ENCODE results near the gene NFATC3. TPM values are rescaled to one million over a fixed set of nuclear protein-coding genes. Genes with fewer than 3 reads are reported as not detected.

The NFATC3 gene
- total RNA-seq, 1 experiment from 2014 or later = 33.0 TPM

DNA sequence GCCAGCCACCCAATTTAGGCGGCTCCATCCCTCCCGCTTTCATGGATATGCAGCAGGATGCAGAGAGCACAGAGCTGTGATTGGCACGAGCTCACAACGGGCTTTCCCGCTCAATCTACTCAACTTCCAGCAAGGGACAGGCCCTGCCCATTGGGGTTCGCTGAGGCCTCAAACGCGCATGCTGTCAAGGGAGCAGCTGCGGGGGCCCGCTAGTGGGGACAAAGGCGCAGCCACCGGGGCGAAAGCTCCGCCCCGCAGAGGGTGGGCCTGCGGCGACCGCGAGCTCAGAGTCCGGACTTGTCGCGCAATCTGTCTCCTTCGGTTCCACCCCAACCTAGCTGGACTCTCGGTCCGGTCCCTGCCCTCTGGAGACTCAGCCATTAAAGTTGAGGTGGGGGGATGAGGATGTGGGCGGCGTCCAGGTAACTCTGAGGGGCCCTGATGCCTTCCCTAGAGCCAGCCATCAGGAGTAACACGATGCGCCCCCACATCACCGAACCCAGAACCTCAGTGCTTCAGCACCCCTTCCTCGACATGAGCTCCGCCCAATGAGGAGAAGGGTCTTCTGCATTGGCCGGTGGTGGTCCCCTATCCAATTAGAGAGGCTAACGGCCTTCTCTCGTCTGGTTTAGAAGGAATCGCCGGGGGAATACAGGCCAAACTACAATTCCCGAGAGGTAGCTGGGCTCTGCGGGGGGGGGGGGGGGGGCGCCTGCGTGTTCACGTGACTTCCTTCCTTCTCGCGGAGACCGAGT lies 489 bp upstream of the NFATC3 start:
- peaks cover 0 to 3% of the 10 kb centered on the region in 2 experiments; a peak in 1 of 5 replicates for H3K9me3 Mint-ChIP-seq
- no CpG with 5 or more reads among the region's 45 CpGs for WGBS (ENCODE audit: extremely low coverage, insufficient read length, low lambda C conversion rate)
- Histone ChIP-seq H3K4me2 (ENCODE audit: insufficient read depth, insufficient read length, low read length) (peak overlapping the region; percentile 48), H4K5ac (ENCODE audit: insufficient read length, low read depth, low read length) (no peak overlapping the region), H4K91ac (ENCODE audit: insufficient read length, low read depth, low read length) (no peak overlapping the region), H3K56ac (ENCODE audit: insufficient read length, low read depth, low read length) (no peak overlapping the region), H4K20me1 (ENCODE audit: control insufficient read depth, insufficient read depth, insufficient read length) (no peaks in the 10 kb centered on the region), H3K27me3 (ENCODE audit: insufficient read depth, low read length) (no peaks in the 10 kb centered on the region), H3K23me2 (ENCODE audit: insufficient read length, low read depth, low read length, poor library complexity, severe bottlenecking) (peaks cover 12% of the 10 kb centered on the region), H2BK120ac (ENCODE audit: low read depth, low read length, poor library complexity, severe bottlenecking) (no peak overlapping the region), H3K23ac (ENCODE audit: insufficient read length, low read depth, low read length) (no peak overlapping the region), H3K9ac (ENCODE audit: extremely low read depth, insufficient read length, low read length) (peak overlapping the region; percentile 67), H4K8ac (replicated peaks; ENCODE audit: insufficient read length, low read depth, low read length) (no peak overlapping the region), H3K79me2 (ENCODE audit: insufficient read depth, low read length) (peaks cover 11% of the 10 kb centered on the region; the same call in 1 of the 2 replicates), H3K79me1 (ENCODE audit: insufficient read depth, low read depth, low read length, poor library complexity, severe bottlenecking) (no peaks in the 10 kb centered on the region), H3K4me1 (ENCODE audit: insufficient read depth, low read length) (no peaks in the 10 kb centered on the region; the same call in 1 of the 2 replicates), H2BK5ac (ENCODE audit: insufficient read length, low read length) (no peak overlapping the region), H3T11ph (ENCODE audit: low read length) (no peak overlapping the region), H3K9me3 (ENCODE audit: control insufficient read depth, low read depth, low read length) (no peaks in the 10 kb centered on the region), H2BK15ac (ENCODE audit: low read depth, low read length) (no peak overlapping the region), H3K14ac (ENCODE audit: insufficient read depth, low read length) (peak overlapping the region; percentile 87; the same call in 1 of the 2 replicates), H3K27ac (ENCODE audit: insufficient read length, low read depth, low read length) (peak overlapping the region; percentile 53), H3K4ac (ENCODE audit: low read depth, low read length) (no peak overlapping the region), H2AFZ (ENCODE audit: low read length) (no peak overlapping the region), H2AK5ac (ENCODE audit: insufficient read length, low read length) (no peak overlapping the region), H3K18ac (ENCODE audit: insufficient read length, low read depth, low read length) (peak overlapping the region; percentile 78), H2BK20ac (ENCODE audit: low read depth, low read length, poor library complexity, severe bottlenecking) (no peak overlapping the region), H2BK12ac (ENCODE audit: insufficient read length, low read depth, low read length) (no peak overlapping the region)
- H3K27me3 Mint-ChIP-seq (ENCODE audit: low read depth) = no peaks in the 10 kb centered on the region; the same call in 1 of the 2 replicates
- DNase-seq = peak; percentile 99
- peak overlapping the region; percentile 99 to 100 for H3K4me3 Mint-ChIP-seq
- H3K27ac Mint-ChIP-seq = peak overlapping the region; percentile 91 to 94 (median 93); a peak in 6 of 7 replicates
- peaks cover 0 to 2% (median 0%) of the 10 kb centered on the region in 3 experiments; a peak in 1 of 7 replicates for H3K36me3 Mint-ChIP-seq (ENCODE audit: insufficient read depth in 1 of 3, low read depth in 3 of 3)
- TF ChIP-seq, protein P1, sequence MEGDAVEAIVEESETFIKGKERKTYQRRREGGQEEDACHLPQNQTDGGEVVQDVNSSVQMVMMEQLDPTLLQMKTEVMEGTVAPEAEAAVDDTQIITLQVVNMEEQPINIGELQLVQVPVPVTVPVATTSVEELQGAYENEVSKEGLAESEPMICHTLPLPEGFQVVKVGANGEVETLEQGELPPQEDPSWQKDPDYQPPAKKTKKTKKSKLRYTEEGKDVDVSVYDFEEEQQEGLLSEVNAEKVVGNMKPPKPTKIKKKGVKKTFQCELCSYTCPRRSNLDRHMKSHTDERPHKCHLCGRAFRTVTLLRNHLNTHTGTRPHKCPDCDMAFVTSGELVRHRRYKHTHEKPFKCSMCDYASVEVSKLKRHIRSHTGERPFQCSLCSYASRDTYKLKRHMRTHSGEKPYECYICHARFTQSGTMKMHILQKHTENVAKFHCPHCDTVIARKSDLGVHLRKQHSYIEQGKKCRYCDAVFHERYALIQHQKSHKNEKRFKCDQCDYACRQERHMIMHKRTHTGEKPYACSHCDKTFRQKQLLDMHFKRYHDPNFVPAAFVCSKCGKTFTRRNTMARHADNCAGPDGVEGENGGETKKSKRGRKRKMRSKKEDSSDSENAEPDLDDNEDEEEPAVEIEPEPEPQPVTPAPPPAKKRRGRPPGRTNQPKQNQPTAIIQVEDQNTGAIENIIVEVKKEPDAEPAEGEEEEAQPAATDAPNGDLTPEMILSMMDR (conservative IDR thresholded peaks at IDR 0.05) = no peak
- peaks cover 23% of the 10 kb centered on the region in 2 experiments for H3K4me1 Mint-ChIP-seq
